Karpas-422 (cell line): ENCODE data around the gene MYO1E. TPM values are rescaled to one million over a fixed set of nuclear protein-coding genes. Genes with fewer than 3 reads are reported as not detected.
"Not testable (repeated sequence)": the region's sequence is repeated elsewhere in the genome, so short reads cannot be mapped to it uniquely, and the experiment has no call there.

Experiments used
- DNase-seq: peaks from one replicate; pipeline ENCODE4 v3.0.0-alpha.2; 2015
- H2AFZ ChIP-seq: fragments of 200-600 bp; sonication (generic); 2 replicates; pipeline ENCODE4 v1.6.1; 2014; ENCODE audit warnings: antibody characterized with exemption, low read length, mixed read lengths
- H3K27ac ChIP-seq: fragments of 200-600 bp; sonication (generic); 2 replicates; pipeline ENCODE4 v1.5.1; 2014; ENCODE audit warnings: mild to moderate bottlenecking, low read length, moderate library complexity
- H3K27me3 ChIP-seq: fragments of 200-600 bp; sonication (generic); 2 replicates; pipeline ENCODE4 v1.6.1; 2014; ENCODE audit warnings: low read length, mixed read lengths
- H3K36me3 ChIP-seq: fragments of 200-600 bp; sonication (generic); 2 replicates; pipeline ENCODE4 v1.6.1; 2014; ENCODE audit warnings: low read length, mixed read lengths; ENCODE audit not compliant: insufficient read depth
- H3K4me1 ChIP-seq: fragments of 200-600 bp; sonication (generic); 2 replicates; pipeline ENCODE4 v1.6.1; 2014; ENCODE audit warnings: mild to moderate bottlenecking, low read length, mixed read lengths
- H3K4me2 ChIP-seq: fragments of 200-600 bp; sonication (generic); 2 replicates; pipeline ENCODE4 v1.6.1; 2014; ENCODE audit warnings: low read length, low read depth, mild to moderate bottlenecking; ENCODE audit not compliant: poor library complexity, severe bottlenecking
- H3K4me3 ChIP-seq: fragments of 200-600 bp; sonication (generic); 2 replicates; pipeline ENCODE4 v1.5.1; 2014; ENCODE audit warnings: mild to moderate bottlenecking, antibody characterized with exemption, low read length, mixed read lengths
- H3K79me2 ChIP-seq: fragments of 200-600 bp; sonication (generic); 2 replicates; pipeline ENCODE4 v1.6.1; 2014; ENCODE audit warnings: mild to moderate bottlenecking, low read length, mixed read lengths
- H3K9ac ChIP-seq: fragments of 200-600 bp; sonication (generic); 2 replicates; pipeline ENCODE4 v1.6.0; 2014; ENCODE audit warnings: low read length
- H3K9me2 ChIP-seq: fragments of 200-600 bp; sonication (generic), shearing (Covaris generic); replicated peaks from 2 replicates; pipeline ENCODE4 v1.6.0; 2014; ENCODE audit warnings: mild to moderate bottlenecking, low read length, moderate library complexity; ENCODE audit not compliant: insufficient read depth
- H3K9me3 ChIP-seq: fragments of 300-700, 200-600 bp; sonication (generic); 2 replicates; pipeline ENCODE4 v1.6.1; 2014; ENCODE audit warnings: low read length, mixed read lengths
- H4K20me1 ChIP-seq: fragments of 200-600 bp; sonication (generic); 2 replicates; pipeline ENCODE4 v1.6.1; 2014; ENCODE audit warnings: mild to moderate bottlenecking, antibody characterized with exemption, low read length, low read depth; ENCODE audit not compliant: insufficient read depth
- total RNA-seq: library from RNA; depleted of rRNA; stranded (reverse); fragments of >200 nt; shearing (Covaris generic); gene quantifications from 2 replicates; pipeline ENCODE4 v1.2.3, GENCODE V29; 2014; ENCODE audit warnings: low replicate concordance

The MYO1E gene
- total RNA-seq, 1 experiment from 2014 or later, result 1.5 TPM

DNA sequence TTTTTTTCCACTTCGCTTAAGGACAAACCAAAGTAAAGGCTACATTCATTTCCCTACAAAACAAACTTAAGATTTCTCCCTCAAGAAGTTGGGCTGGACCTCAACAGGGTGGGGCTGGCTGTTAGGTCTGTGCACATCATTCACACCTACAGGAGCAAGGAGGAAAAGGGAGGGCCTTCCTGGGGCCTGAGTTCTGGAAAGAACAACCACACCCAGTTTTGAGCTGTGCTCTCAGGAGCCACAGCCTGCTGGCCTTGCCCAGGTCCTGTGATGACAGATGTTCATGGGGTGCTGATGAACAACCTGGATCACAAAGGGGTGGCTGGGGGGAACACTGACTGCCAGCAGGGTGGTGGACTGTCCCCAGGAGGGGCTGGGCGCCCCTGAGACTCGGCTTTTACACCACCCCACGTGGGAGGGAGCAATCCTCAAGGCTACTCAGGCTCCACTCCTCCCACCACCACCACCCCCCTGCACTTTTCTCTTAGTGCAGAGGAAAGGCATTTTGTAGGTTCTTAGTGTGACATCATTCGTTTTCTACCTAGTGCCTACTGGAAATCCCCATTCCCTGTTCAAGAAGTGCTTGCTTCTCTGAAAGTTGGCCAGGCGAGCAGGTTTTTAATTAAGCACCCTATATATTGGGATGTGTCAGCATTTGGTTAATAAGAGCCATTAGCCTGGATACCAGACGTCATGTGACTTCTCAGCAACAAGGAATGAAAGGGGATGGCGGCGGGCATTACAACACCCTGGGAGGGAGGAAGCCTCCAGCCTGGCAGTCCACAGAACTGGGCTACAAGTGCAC, 232.0 kb downstream of the MYO1E start:
- H3K9ac ChIP-seq, result no peak overlapping the region
- no peak overlapping the region for H3K27ac ChIP-seq
- H2AFZ ChIP-seq, result no peak overlapping the region
- H3K4me3 ChIP-seq, result no peak overlapping the region
- no peaks in the 10 kb centered on the region for H3K9me3 ChIP-seq
- DNase-seq, result no peak
- H3K36me3 ChIP-seq, result no peaks in the 10 kb centered on the region
- no peaks in the 10 kb centered on the region for H4K20me1 ChIP-seq
- no peaks in the 10 kb centered on the region for H3K27me3 ChIP-seq
- H3K4me1 ChIP-seq, result no peaks in the 10 kb centered on the region
- no peaks in the 10 kb centered on the region for H3K79me2 ChIP-seq
- no peaks in the 10 kb centered on the region for H3K9me2 ChIP-seq
- no peak overlapping the region for H3K4me2 ChIP-seq

DNA sequence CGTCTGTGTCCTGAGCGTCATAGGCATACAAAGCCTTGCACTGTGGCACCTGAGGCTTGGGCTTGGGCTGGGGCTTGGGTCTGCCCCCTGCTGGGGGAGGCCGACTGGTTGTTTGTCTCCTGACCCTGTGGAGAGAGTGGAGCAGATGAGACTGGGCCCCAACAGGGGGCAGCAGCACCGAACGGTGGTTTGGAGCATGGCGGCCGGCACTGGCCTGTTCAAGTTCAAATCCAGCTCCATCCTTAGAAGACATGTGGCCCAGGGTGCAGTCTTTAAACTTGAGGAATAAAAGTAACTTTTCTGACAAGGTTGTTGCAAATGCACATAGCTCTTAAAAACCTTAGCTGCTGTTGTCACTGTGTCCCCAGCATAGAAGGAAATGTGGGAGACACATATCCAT, 234.4 kb downstream of the MYO1E start:
- Histone ChIP-seq H3K9me3 (no peaks in the 10 kb centered on the region), H4K20me1 (no peaks in the 10 kb centered on the region), H2AFZ (peak overlapping the region; percentile 52; the same call in 1 of the 2 replicates), H3K4me2 (no peak overlapping the region), H3K36me3 (0 out of 2 replicates have a peak, but pooled peaks cover 5% of the 10 kb centered on the region), H3K27ac (no peak overlapping the region), H3K79me2 (0 out of 2 replicates have a peak, but pooled peaks cover 4% of the 10 kb centered on the region), H3K9me2 (no peaks in the 10 kb centered on the region), H3K4me1 (no peaks in the 10 kb centered on the region), H3K4me3 (no peak overlapping the region), H3K27me3 (no peaks in the 10 kb centered on the region), H3K9ac (no peak overlapping the region)
- peak; percentile 96 for DNase-seq

DNA sequence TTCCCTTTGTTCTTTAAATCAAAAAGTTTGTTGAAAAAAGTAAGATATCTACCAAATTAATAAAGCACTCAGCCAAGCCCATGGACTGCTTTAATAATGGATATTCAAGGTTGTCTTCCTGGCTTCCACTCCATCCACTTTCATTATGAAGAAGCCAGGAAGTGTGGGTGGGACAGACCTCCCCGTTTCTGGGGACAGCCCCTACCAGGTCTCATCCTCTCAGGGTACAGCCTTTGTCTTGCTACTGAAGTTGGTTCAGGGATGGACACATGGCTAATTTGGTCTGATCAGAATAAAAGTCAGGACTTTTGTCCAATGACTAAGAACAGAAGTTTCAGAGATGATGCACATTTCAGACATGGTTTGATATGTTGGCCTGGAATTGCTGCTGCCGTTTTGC, 235.1 kb downstream of the MYO1E start:
- H3K4me3 ChIP-seq, result no peak overlapping the region
- no peak for DNase-seq
- H3K4me2 ChIP-seq, result no peak overlapping the region
- H4K20me1 ChIP-seq, result no peaks in the 10 kb centered on the region
- H3K9me2 ChIP-seq, result no peaks in the 10 kb centered on the region
- H3K27me3 ChIP-seq, result no peaks in the 10 kb centered on the region
- H3K79me2 ChIP-seq, result peaks cover 8% of the 10 kb centered on the region; the same call in 1 of the 2 replicates
- no peak overlapping the region for H2AFZ ChIP-seq
- no peaks in the 10 kb centered on the region for H3K4me1 ChIP-seq
- no peak overlapping the region for H3K9ac ChIP-seq
- peaks cover 7% of the 10 kb centered on the region; the same call in 1 of the 2 replicates for H3K36me3 ChIP-seq
- no peak overlapping the region; the same call in 1 of the 2 replicates for H3K27ac ChIP-seq
- no peaks in the 10 kb centered on the region for H3K9me3 ChIP-seq

- no peak overlapping the region for H3K9ac ChIP-seq
- H2AFZ ChIP-seq, result no peak overlapping the region
- no peaks in the 10 kb centered on the region for H3K4me1 ChIP-seq
- H3K27me3 ChIP-seq, result no peaks in the 10 kb centered on the region
- no peak overlapping the region for H3K4me2 ChIP-seq
- H4K20me1 ChIP-seq, result no peaks in the 10 kb centered on the region
- no peaks in the 10 kb centered on the region for H3K9me2 ChIP-seq
- no peak for DNase-seq
- peaks cover 17% of the 10 kb centered on the region; the same call in 1 of the 2 replicates for H3K36me3 ChIP-seq
- peaks cover 29% of the 10 kb centered on the region for H3K79me2 ChIP-seq
- H3K4me3 ChIP-seq, result no peak overlapping the region
- H3K9me3 ChIP-seq, result no peaks in the 10 kb centered on the region
- H3K27ac ChIP-seq, result no peak overlapping the region
These were observed 238.7 kb downstream of the MYO1E start for GRCh38 chr15:59133929-59134427.

- Histone ChIP-seq H3K9ac (no peak overlapping the region), H3K9me3 (no peaks in the 10 kb centered on the region), H3K36me3 (peaks cover 17% of the 10 kb centered on the region; the same call in 1 of the 2 replicates), H2AFZ (no peak overlapping the region), H4K20me1 (no peaks in the 10 kb centered on the region), H3K9me2 (no peaks in the 10 kb centered on the region), H3K4me1 (peaks cover 3% of the 10 kb centered on the region), H3K4me2 (no peak overlapping the region), H3K27me3 (no peaks in the 10 kb centered on the region), H3K27ac (no peak overlapping the region), H3K4me3 (no peak overlapping the region), H3K79me2 (peaks cover 47% of the 10 kb centered on the region)
- DNase-seq, result no peak
These were observed 240.6 kb downstream of the MYO1E start for GRCh38 chr15:59131969-59132562.

DNA sequence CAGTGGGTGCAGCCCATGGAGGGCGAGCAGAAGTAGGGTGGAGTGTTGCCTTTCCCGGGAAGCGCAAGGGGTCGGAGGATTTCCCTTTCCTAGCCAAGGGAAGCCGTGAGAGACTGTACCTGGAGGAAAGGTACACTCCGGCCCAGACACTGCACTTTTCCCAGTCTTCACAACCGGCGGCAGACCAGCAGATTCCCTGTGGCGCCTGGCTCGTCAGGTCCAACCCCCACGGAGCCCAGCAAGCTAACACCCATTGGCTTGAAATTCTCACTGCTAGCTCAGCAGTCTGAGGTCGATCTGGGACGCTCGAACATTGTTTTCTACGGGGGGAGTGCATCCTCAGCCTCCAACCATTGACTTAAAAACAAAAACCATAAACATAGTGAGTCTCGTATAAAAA, 241.2 kb downstream of the MYO1E start:
- H3K27me3 ChIP-seq, result no peaks in the 10 kb centered on the region
- no peaks in the 10 kb centered on the region for H3K9me3 ChIP-seq
- no peak overlapping the region for H3K9ac ChIP-seq
- peaks cover 4% of the 10 kb centered on the region for H3K4me1 ChIP-seq
- no peak overlapping the region for H3K27ac ChIP-seq
- peaks cover 22% of the 10 kb centered on the region; the same call in 1 of the 2 replicates for H3K36me3 ChIP-seq
- H4K20me1 ChIP-seq, result no peaks in the 10 kb centered on the region
- no peaks in the 10 kb centered on the region for H3K9me2 ChIP-seq
- no peak overlapping the region for H3K4me3 ChIP-seq
- no peak for DNase-seq
- H3K79me2 ChIP-seq, result peaks cover 53% of the 10 kb centered on the region
- H2AFZ ChIP-seq, result no peak overlapping the region
- H3K4me2 ChIP-seq, result no peak overlapping the region

DNA sequence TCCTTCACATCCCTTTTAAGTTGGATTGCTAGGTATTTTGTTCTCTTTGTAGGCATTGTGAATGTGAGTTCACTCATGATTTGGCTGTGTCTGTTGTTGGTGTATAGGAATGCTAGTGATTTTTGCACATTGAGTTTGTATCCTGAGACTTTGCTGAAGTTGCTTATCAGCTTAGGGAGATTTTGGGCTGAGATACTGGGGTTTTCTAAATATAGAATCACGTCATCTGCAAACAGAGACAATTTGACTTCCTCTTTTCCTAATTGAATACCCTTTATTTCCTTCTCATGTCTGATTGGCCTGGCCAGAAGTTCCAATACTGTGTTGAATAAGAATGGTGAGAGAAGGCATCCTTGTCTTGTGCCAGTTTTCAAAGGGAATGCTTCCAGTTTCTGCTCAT, 245.4 kb downstream of the MYO1E start:
- H3K4me1 ChIP-seq, H3K4me2 ChIP-seq, H3K27me3 ChIP-seq, DNase-seq, H3K27ac ChIP-seq, H3K9me2 ChIP-seq, H3K4me3 ChIP-seq, H3K9ac ChIP-seq, H3K9me3 ChIP-seq, H4K20me1 ChIP-seq, H2AFZ ChIP-seq: not testable (repeated sequence)
- Histone ChIP-seq H3K36me3 (peaks cover 51% of the 10 kb centered on the region), H3K79me2 (peaks cover 71% of the 10 kb centered on the region)

DNA sequence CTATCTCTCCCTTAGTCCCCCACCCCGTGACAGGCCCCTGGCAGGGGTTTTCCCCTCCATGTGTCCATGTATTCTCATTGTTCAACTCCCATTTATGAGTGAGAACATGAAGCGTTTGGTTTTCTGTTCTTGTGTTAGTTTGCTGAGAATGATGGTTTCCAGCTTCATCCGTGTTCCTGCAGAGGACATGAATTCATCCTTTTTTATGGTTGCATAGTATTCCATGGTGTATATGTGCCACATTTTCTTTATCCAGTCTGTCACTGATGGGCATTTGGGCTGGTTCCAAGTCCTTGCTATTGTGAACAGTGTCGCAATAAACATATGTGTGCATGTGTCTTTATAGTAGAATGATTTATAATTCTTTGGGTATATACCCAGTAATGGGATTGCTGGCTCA, 247.0 kb downstream of the MYO1E start:
- not testable (repeated sequence) for H3K9me2 ChIP-seq, H3K9ac ChIP-seq, H3K4me1 ChIP-seq, H4K20me1 ChIP-seq, H3K27me3 ChIP-seq, H3K4me2 ChIP-seq, H3K27ac ChIP-seq, H3K4me3 ChIP-seq, H3K9me3 ChIP-seq, H2AFZ ChIP-seq, DNase-seq
- Histone ChIP-seq H3K79me2 (peaks cover 74% of the 10 kb centered on the region), H3K36me3 (peaks cover 59% of the 10 kb centered on the region)
